IPS-15b (cell line): ENCODE data around the gene MBD1.

Source experiments
- H3K27me3 ChIP-seq: one replicate; pipeline ENCODE4 v1.6.1; 2013; ENCODE audit warnings: low read length; ENCODE audit not compliant: control insufficient read depth, insufficient read depth
- H3K36me3 ChIP-seq: one replicate; pipeline ENCODE4 v1.6.1; 2013; ENCODE audit warnings: low read length; ENCODE audit not compliant: control insufficient read depth, insufficient read depth
- H3K4me1 ChIP-seq: one replicate; pipeline ENCODE4 v1.6.1; 2013; ENCODE audit warnings: mild to moderate bottlenecking, low read length; ENCODE audit not compliant: control insufficient read depth, insufficient read depth
- H3K4me3 ChIP-seq: one replicate; pipeline ENCODE4 v1.5.1; 2013; ENCODE audit warnings: low read depth, low read length
- H3K9ac ChIP-seq: one replicate; pipeline ENCODE4 v1.6.1; 2013; ENCODE audit warnings: low read depth, mild to moderate bottlenecking, low read length
- H3K9me3 ChIP-seq: one replicate; pipeline ENCODE4 v1.6.1; 2013; ENCODE audit warnings: mild to moderate bottlenecking, low read length; ENCODE audit not compliant: control insufficient read depth, insufficient read depth

Gene MBD1

GRCh38 chr18:50279752-50280151, 1.6 kb downstream of the MBD1 start:
- Histone ChIP-seq H3K9ac (no peak overlapping the region), H3K36me3 (peaks cover 41% of the 10 kb centered on the region), H3K9me3 (no peaks in the 10 kb centered on the region), H3K4me1 (peaks cover 5% of the 10 kb centered on the region), H3K27me3 (no peaks in the 10 kb centered on the region), H3K4me3 (peak overlapping the region; percentile 100)

- Histone ChIP-seq H3K9me3 (no peaks in the 10 kb centered on the region), H3K36me3 (peaks cover 41% of the 10 kb centered on the region), H3K4me1 (peaks cover 5% of the 10 kb centered on the region), H3K4me3 (no peak overlapping the region), H3K9ac (no peak overlapping the region), H3K27me3 (no peaks in the 10 kb centered on the region)
Measured at GRCh38 chr18:50277942-50278341, 3.4 kb downstream of the MBD1 start.

- no peaks in the 10 kb centered on the region for H3K9me3 ChIP-seq
- no peak overlapping the region for H3K4me3 ChIP-seq
- H3K9ac ChIP-seq = no peak overlapping the region
- no peaks in the 10 kb centered on the region for H3K27me3 ChIP-seq
- H3K4me1 ChIP-seq = peaks cover 5% of the 10 kb centered on the region
- H3K36me3 ChIP-seq = peaks cover 50% of the 10 kb centered on the region
Measured at GRCh38 chr18:50276452-50276851, 4.9 kb downstream of the MBD1 start.

GRCh38 chr18:50275503-50276036, 5.8 kb downstream of the MBD1 start:
- Histone ChIP-seq H3K4me1 (peaks cover 4% of the 10 kb centered on the region), H3K9ac (no peak overlapping the region), H3K9me3 (no peaks in the 10 kb centered on the region), H3K36me3 (peaks cover 50% of the 10 kb centered on the region), H3K4me3 (no peak overlapping the region), H3K27me3 (no peaks in the 10 kb centered on the region)

- H3K4me1 ChIP-seq = no peaks in the 10 kb centered on the region
- H3K27me3 ChIP-seq = no peaks in the 10 kb centered on the region
- peaks cover 52% of the 10 kb centered on the region for H3K36me3 ChIP-seq
Measured at GRCh38 chr18:50274941-50275340, 6.4 kb downstream of the MBD1 start.

GRCh38 chr18:50274044-50274442, 7.3 kb downstream of the MBD1 start:
- Histone ChIP-seq H3K4me1 (no peaks in the 10 kb centered on the region), H3K9me3 (no peaks in the 10 kb centered on the region), H3K36me3 (peaks cover 59% of the 10 kb centered on the region)

More at GRCh38 chr18:50274941-50275340, 6.4 kb downstream of the MBD1 start:
- H3K9me3 ChIP-seq = no peaks in the 10 kb centered on the region
- no peak overlapping the region for H3K4me3 ChIP-seq
- H3K9ac ChIP-seq = no peak overlapping the region

GRCh38 chr18:50273203-50274043, 7.9 kb downstream of the MBD1 start:
- Histone ChIP-seq H3K36me3 (peaks cover 62% of the 10 kb centered on the region), H3K27me3 (no peaks in the 10 kb centered on the region), H3K9ac (no peak overlapping the region), H3K4me1 (no peaks in the 10 kb centered on the region), H3K4me3 (no peak overlapping the region), H3K9me3 (no peaks in the 10 kb centered on the region)

More at GRCh38 chr18:50274044-50274442, 7.3 kb downstream of the MBD1 start:
- Histone ChIP-seq H3K4me3 (no peak overlapping the region), H3K9ac (no peak overlapping the region), H3K27me3 (no peaks in the 10 kb centered on the region)

- Histone ChIP-seq H3K4me1 (no peaks in the 10 kb centered on the region), H3K27me3 (peaks cover 2% of the 10 kb centered on the region), H3K36me3 (peaks cover 62% of the 10 kb centered on the region), H3K4me3 (no peak overlapping the region), H3K9me3 (no peaks in the 10 kb centered on the region), H3K9ac (no peak overlapping the region)
Measured at GRCh38 chr18:50272568-50272967, 8.8 kb downstream of the MBD1 start.

GRCh38 chr18:50268022-50268747, 13.1 kb downstream of the MBD1 start:
- Histone ChIP-seq H3K4me3 (peak overlapping the region; percentile 81), H3K9me3 (no peaks in the 10 kb centered on the region), H3K4me1 (no peaks in the 10 kb centered on the region), H3K36me3 (peaks cover 26% of the 10 kb centered on the region), H3K27me3 (peaks cover 2% of the 10 kb centered on the region), H3K9ac (no peak overlapping the region)

- peak within 1 kb of the TSS; percentile 61 for H3K4me3 ChIP-seq
- peaks cover 11% of the 10 kb centered on the region for H3K36me3 ChIP-seq
- no peaks in the 10 kb centered on the region for H3K9me3 ChIP-seq
- H3K9ac ChIP-seq = no peak within 1 kb of the TSS
- peaks cover 2% of the 10 kb centered on the region for H3K27me3 ChIP-seq
- no peaks in the 10 kb centered on the region for H3K4me1 ChIP-seq
Measured at GRCh38 chr18:50266248-50266704, 15.0 kb downstream of the MBD1 start, which contains the start of gene CFAP53. Gene CFAP53 (minus strand): TSS chr18:50266495. CDS start chr18:50266404, 91 bp downstream.

- Histone ChIP-seq H3K4me1 (no peaks in the 10 kb centered on the region), H3K9ac (no peak overlapping the region), H3K9me3 (no peaks in the 10 kb centered on the region), H3K4me3 (no peak overlapping the region), H3K27me3 (peaks cover 2% of the 10 kb centered on the region), H3K36me3 (no peaks in the 10 kb centered on the region)
Measured at GRCh38 chr18:50262977-50263376, 18.3 kb downstream of the MBD1 start.
